Thyroid gland (tissue), 4 donors: ENCODE measurements around the gene ITFG1. TPM values are rescaled to one million over a fixed set of nuclear protein-coding genes. Genes with fewer than 3 reads are reported as not detected.

Source experiments
- DNase-seq, 2 donors: peaks; one replicate each; pipeline ENCODE4 v3.0.0-alpha.2; 2019
- H3K27ac ChIP-seq, 3 donors: fragments of 200-600 bp; sonication (generic); 1 replicate in 2 of 3; 2 replicates in 1 of 3; pipeline ENCODE4 v1.5.1; 2016 to 2019; ENCODE audit warnings: mild to moderate bottlenecking in 1 of 3, moderate library complexity in 1 of 3
- H3K27me3 ChIP-seq: fragments of 200-600 bp; sonication (generic); one replicate; pipeline ENCODE4 v1.5.1; 2019
- H3K36me3 ChIP-seq, 2 donors: fragments of 200-600 bp; sonication (generic); one replicate each; pipeline ENCODE4 v1.5.1; 2016 to 2019
- H3K4me1 ChIP-seq, 2 donors: fragments of 200-600 bp; sonication (generic); one replicate each; pipeline ENCODE4 v1.5.1; 2017 to 2019
- H3K4me3 ChIP-seq, 3 donors: fragments of 200-600 bp; sonication (generic); replicated peaks in 1 of 3; 1 replicate in 2 of 3; 2 replicates in 1 of 3; pipeline ENCODE4 v1.5.1; 2016; ENCODE audit warnings: mild to moderate bottlenecking in 1 of 3
- H3K9me3 ChIP-seq: fragments of 200-600 bp; sonication (generic); one replicate; pipeline ENCODE4 v1.5.1; 2017
- POLR2A ChIP-seq, 2 donors: fragments of 450-650 bp; IDR thresholded peaks; one replicate each; pipeline ENCODE4 v1.6.1; 2017; ENCODE audit warnings: antibody characterized with exemption in 2 of 2, mild to moderate bottlenecking in 2 of 2, moderate library complexity in 1 of 2
- WGBS, 2 donors: methylation state at CpG; one replicate each; pipeline ENCODE4 v1.1.5; 2017; 5-methylcytosine and 5-hydroxymethylcytosine counted together
- intact Hi-C: fragments of 100-400 bp; cut with DNase I; formaldehyde crosslinking; loops from one replicate; pipeline ENCODE4 v1.15.1; 2023
- total RNA-seq, 4 donors: library from RNA; depleted of rRNA; stranded (reverse); fragments of >200 nt; gene quantifications; one replicate each; pipeline ENCODE4 v1.2.3, GENCODE V29; 2016
- TF ChIP-seq, protein P1 (sequence below), 6 experiments: fragments of 200-600 bp in 3 of 6; fragments of 450-650 bp in 3 of 6; sonication (generic) in 3 of 6; IDR thresholded peaks; one replicate each; pipeline ENCODE4 v1.5.1; 2016 to 2019; ENCODE audit warnings: antibody characterized with exemption in 6 of 6, mild to moderate bottlenecking in 2 of 6, inconsistent platforms in 1 of 6, moderate library complexity in 1 of 6

Gene ITFG1
- total RNA-seq, 4 donors from 2014 or later, result 64.8 to 75.6 (median 71.7) TPM

DNA sequence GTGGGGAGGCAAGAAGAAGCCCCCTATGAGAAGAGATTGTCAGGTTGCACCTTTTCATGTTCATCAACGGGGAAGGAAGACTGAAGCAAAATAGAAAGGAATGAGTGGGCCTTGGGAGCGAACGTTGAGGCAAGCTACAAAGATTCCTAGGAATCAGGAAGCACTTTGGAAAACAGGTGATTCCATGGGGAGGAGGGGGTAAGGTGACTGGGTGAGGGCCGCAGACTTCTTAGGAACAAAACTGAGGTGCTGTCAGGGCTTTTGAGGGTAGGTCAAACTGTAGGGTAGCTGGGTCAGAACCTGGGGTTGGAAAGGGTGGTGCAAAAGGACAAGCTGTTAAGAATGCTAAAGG lies 528 bp downstream of the ITFG1 start:
- H3K27ac ChIP-seq, result peak overlapping the region in 2 of 3 donors; percentile 98 to 99
- intact Hi-C loops, result no loop called here
- TF ChIP-seq, protein P1, sequence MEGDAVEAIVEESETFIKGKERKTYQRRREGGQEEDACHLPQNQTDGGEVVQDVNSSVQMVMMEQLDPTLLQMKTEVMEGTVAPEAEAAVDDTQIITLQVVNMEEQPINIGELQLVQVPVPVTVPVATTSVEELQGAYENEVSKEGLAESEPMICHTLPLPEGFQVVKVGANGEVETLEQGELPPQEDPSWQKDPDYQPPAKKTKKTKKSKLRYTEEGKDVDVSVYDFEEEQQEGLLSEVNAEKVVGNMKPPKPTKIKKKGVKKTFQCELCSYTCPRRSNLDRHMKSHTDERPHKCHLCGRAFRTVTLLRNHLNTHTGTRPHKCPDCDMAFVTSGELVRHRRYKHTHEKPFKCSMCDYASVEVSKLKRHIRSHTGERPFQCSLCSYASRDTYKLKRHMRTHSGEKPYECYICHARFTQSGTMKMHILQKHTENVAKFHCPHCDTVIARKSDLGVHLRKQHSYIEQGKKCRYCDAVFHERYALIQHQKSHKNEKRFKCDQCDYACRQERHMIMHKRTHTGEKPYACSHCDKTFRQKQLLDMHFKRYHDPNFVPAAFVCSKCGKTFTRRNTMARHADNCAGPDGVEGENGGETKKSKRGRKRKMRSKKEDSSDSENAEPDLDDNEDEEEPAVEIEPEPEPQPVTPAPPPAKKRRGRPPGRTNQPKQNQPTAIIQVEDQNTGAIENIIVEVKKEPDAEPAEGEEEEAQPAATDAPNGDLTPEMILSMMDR (IDR thresholded peaks at IDR 0.05), result no peak
- TF ChIP-seq POLR2A (IDR thresholded peaks at IDR 0.05), result no peak
- no peak for DNase-seq
- peaks cover 34 to 40% of the 10 kb centered on the region in 2 donors for H3K4me1 ChIP-seq
- no peaks in the 10 kb centered on the region for H3K27me3 ChIP-seq
- no peaks in the 10 kb centered on the region for H3K36me3 ChIP-seq
- 2 to 4% methylated on average over 4 of the region's 4 CpGs for WGBS, 2 donors
- peak overlapping the region; percentile 8 to 73 (median 67) for H3K4me3 ChIP-seq
- H3K9me3 ChIP-seq, result no peaks in the 10 kb centered on the region

DNA sequence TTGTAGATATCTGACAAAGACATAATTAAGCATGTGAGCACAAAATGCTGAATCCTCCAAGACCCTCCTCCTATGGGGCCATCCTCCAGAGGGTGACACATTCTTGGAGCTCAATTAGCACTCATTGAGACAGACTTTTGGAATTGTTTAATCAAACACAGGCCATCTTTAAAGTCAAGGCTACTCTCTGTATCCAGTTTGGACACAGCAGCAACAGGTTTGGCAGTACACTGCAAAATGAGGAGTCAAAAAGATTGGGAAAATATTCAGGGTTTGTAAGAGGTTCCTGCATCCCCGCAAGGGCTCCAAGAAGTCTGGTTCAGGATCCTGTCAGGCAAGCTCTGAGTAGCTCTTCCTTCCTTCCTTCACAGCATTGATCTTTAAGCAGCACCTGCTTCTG lies 1.3 kb downstream of the ITFG1 start:
- peaks cover 32 to 37% of the 10 kb centered on the region in 2 donors for H3K4me1 ChIP-seq
- H3K4me3 ChIP-seq, result peak overlapping the region in 1 of 3 donors; percentile 73
- WGBS, 2 donors, result 83 to 95% methylated on average over 1 of the region's 1 CpG
- TF ChIP-seq POLR2A (IDR thresholded peaks at IDR 0.05), result no peak
- no peaks in the 10 kb centered on the region for H3K27me3 ChIP-seq
- no peaks in the 10 kb centered on the region for H3K9me3 ChIP-seq
- H3K36me3 ChIP-seq, result no peaks in the 10 kb centered on the region
- intact Hi-C loops, result no loop called here
- no peak for DNase-seq
- H3K27ac ChIP-seq, result no peak overlapping the region

DNA sequence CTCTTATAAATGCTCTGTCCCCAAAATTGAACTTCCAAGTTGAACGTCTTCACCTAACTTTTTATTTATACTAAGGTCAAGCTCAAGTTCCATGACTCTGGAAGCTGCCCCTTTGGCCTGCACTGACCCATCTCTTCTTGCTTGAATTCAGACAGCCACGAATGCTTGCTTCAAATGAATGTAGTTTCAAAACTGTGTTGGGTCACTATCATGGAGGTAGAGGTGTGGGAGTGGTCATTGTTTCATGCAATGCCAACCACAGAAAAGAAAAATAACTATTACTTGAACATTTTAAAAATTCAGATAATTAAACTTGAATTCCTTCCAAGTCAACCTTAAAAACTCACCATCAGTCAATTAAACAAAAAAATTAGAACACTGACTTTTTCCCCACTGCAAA lies 2.5 kb downstream of the ITFG1 start:
- intact Hi-C loops, result no loop called here
- Histone ChIP-seq H3K4me1 (peaks cover 23 to 26% of the 10 kb centered on the region in 2 donors), H3K9me3 (no peaks in the 10 kb centered on the region), H3K27ac (no peak overlapping the region), H3K4me3 (no peak overlapping the region), H3K36me3 (peaks cover 4 to 6% of the 10 kb centered on the region in 2 donors), H3K27me3 (no peaks in the 10 kb centered on the region)
- TF ChIP-seq, protein P1 (IDR thresholded peaks at IDR 0.05), result no peak
- no peak for TF ChIP-seq POLR2A (IDR thresholded peaks at IDR 0.05)
- no peak for DNase-seq
- WGBS, 2 donors, result 92 to 94% methylated on average over 2 of the region's 2 CpGs

DNA sequence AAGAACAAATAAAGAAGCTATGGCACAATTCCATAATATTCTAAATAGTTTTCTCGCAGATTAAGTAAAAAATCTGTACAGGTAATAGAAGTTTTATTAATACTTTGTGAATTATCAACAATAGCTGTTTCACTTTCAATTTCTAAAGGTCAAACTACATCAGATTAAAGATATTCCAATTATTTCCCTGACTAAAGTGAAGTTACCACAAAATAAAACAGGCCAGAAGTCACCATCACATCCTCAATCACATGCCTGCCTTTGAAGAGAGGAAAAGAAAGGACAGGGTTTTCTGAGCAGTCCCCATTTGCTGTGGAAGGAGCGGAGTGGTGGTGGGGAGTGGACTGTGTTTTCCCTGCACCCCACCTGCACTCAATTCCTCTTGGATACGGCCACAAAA lies 11.1 kb downstream of the ITFG1 start:
- Histone ChIP-seq H3K27me3 (no peaks in the 10 kb centered on the region), H3K27ac (no peak overlapping the region), H3K36me3 (peaks cover 23 to 27% of the 10 kb centered on the region in 2 donors), H3K9me3 (no peaks in the 10 kb centered on the region), H3K4me3 (no peak overlapping the region), H3K4me1 (no peaks in the 10 kb centered on the region)
- intact Hi-C loops, result no loop called here
- 78 to 95% methylated on average over 3 of the region's 3 CpGs for WGBS, 2 donors
- DNase-seq, result no peak
- no peak for TF ChIP-seq POLR2A (IDR thresholded peaks at IDR 0.05)
- TF ChIP-seq, protein P1 (IDR thresholded peaks at IDR 0.05), result no peak

DNA sequence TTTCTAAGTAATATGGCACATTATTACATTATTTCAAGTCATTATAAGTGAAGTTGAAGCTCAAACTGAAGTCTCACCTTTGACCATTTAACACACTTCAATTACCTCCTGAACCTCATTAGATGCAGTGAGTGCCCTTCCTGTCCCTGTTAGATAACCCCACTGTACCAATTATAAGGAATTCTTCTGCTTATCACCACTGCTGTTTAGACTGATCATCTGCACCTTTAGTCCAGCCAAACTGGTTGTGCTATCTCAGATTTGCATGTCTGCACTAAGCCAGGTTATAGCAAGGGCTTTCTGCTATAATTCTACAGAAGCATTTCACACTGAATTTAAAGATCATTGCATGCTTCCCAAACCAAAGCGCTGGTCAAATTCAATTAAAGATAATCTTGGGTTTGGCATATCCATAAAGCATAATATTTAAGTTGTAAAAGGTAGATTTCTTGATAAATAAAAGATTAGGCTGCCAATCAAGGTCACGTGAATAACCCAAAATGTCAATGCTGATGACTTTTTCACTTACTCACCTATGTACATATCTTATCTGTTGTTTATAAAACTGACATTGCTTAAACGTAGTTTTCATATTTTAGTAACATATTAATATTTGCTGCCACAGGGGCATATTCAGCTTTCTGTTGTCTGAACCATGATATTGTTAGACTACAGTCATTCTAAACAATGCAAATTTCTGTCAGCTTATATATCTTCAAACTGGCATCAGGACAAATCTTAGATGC lies 11.9 kb downstream of the ITFG1 start:
- Histone ChIP-seq H3K4me3 (no peak overlapping the region), H3K27me3 (no peaks in the 10 kb centered on the region), H3K27ac (no peak overlapping the region), H3K9me3 (no peaks in the 10 kb centered on the region), H3K4me1 (no peaks in the 10 kb centered on the region), H3K36me3 (peaks cover 23 to 27% of the 10 kb centered on the region in 2 donors)
- intact Hi-C loops, result no loop called here
- 92 to 96% methylated on average over 3 of the region's 3 CpGs for WGBS, 2 donors
- no peak for DNase-seq
- TF ChIP-seq, protein P1 (IDR thresholded peaks at IDR 0.05), result no peak
- no peak for TF ChIP-seq POLR2A (IDR thresholded peaks at IDR 0.05)
